WTC11 (cell line): ENCODE results near the gene SHISA6.

ENCODE experiments used
- ATF2 ChIP-seq: sonication (generic); formaldehyde crosslinking; IDR thresholded peaks from 2 replicates; pipeline ENCODE4 v1.8.1; 2022; ENCODE audit warnings: low read depth, missing genetic modification reagents, borderline replicate concordance
- ATF3 ChIP-seq: sonication (generic); formaldehyde crosslinking; conservative IDR thresholded peaks from 2 replicates; pipeline ENCODE4 v1.8.1; 2022; ENCODE audit warnings: mild to moderate bottlenecking, missing genetic modification reagents
- CTCF ChIP-seq: fragments of 200-600 bp; IDR thresholded peaks from 2 replicates; pipeline ENCODE4 v1.8.0; 2022; ENCODE audit warnings: antibody characterized with exemption
- IRF1 ChIP-seq: sonication (generic); formaldehyde crosslinking; IDR thresholded peaks from 2 replicates; pipeline ENCODE4 v1.8.0; 2023; ENCODE audit warnings: missing genetic modification reagents
- JUN ChIP-seq: sonication (generic); formaldehyde crosslinking; IDR thresholded peaks from 2 replicates; pipeline ENCODE4 v1.8.0; 2023; ENCODE audit warnings: mild to moderate bottlenecking, missing genetic modification reagents
- PRDM15 ChIP-seq: sonication (generic); formaldehyde crosslinking; IDR thresholded peaks from 2 replicates; pipeline ENCODE4 v1.8.0; 2022; ENCODE audit warnings: missing genetic modification reagents

- TF ChIP-seq CTCF, result no peak
- no peak for TF ChIP-seq ATF3 (CRISPR knock-in tag)
- no peak for TF ChIP-seq ATF2 (CRISPR knock-in tag)
- no peak for TF ChIP-seq PRDM15 (CRISPR knock-in tag)
- no peak for TF ChIP-seq IRF1 (CRISPR knock-in tag)
- no peak for TF ChIP-seq JUN (CRISPR knock-in tag)
Observed at GRCh38 chr17:11564589-11565380, 323.8 kb downstream of the SHISA6 start.
